Liver (tissue), 9 donors: Measurements from ENCODE around the gene DNAH6. TPM values are rescaled to one million over a fixed set of nuclear protein-coding genes. Genes with fewer than 3 reads are reported as not detected.

ENCODE experiments used
- DNase-seq: peaks from one replicate; pipeline ENCODE4 v3.0.0-alpha.2; 2017; ENCODE audit warnings: low spot score
- H3K27ac ChIP-seq, 2 donors: one replicate each; pipeline ENCODE4 v1.7.0; 2013; ENCODE audit warnings: inconsistent platforms in 2 of 2, low read length in 2 of 2, control low read depth in 1 of 2, low read depth in 1 of 2, mild to moderate bottlenecking in 1 of 2
- H3K27me3 ChIP-seq, 4 donors: one replicate each; pipeline versions ENCODE4 v1.6.1 to v1.7.0; 2013; ENCODE audit warnings: low read length in 3 of 4, inconsistent platforms in 1 of 4, mild to moderate bottlenecking in 1 of 4, moderate library complexity in 1 of 4; ENCODE audit not compliant: control insufficient read depth in 4 of 4, insufficient read depth in 4 of 4
- H3K36me3 ChIP-seq, 4 donors: one replicate each; pipeline versions ENCODE4 v1.6.1 to v1.7.0; 2013; ENCODE audit warnings: low read length in 3 of 4, mild to moderate bottlenecking in 3 of 4, low read depth in 1 of 4, moderate library complexity in 1 of 4; ENCODE audit not compliant: control insufficient read depth in 4 of 4, insufficient read depth in 3 of 4
- H3K4me1 ChIP-seq, 4 donors: one replicate each; pipeline versions ENCODE4 v1.6.1 to v1.7.0; 2013; ENCODE audit warnings: low read length in 3 of 4, mild to moderate bottlenecking in 3 of 4, moderate library complexity in 1 of 4; ENCODE audit not compliant: control insufficient read depth in 4 of 4, insufficient read depth in 4 of 4
- H3K4me3 ChIP-seq, 3 donors: one replicate each; pipeline versions ENCODE4 v1.6.1 to v1.7.0; 2013; ENCODE audit warnings: low read length in 3 of 3, control low read depth in 1 of 3, low read depth in 1 of 3, mild to moderate bottlenecking in 1 of 3
- H3K9ac ChIP-seq, 2 donors: one replicate each; pipeline ENCODE4 v1.7.0; 2013; ENCODE audit warnings: low read length in 2 of 2, mild to moderate bottlenecking in 2 of 2, moderate library complexity in 2 of 2, control low read depth in 1 of 2, low read depth in 1 of 2
- H3K9me3 ChIP-seq, 4 donors: one replicate each; pipeline versions ENCODE4 v1.6.1 to v1.7.0; 2013; ENCODE audit warnings: low read length in 3 of 4; ENCODE audit not compliant: control insufficient read depth in 4 of 4
- CTCF ChIP-seq: fragments of 150-350 bp; IDR thresholded peaks from 2 replicates; pipeline ENCODE4 v1.5.1; 2017; ENCODE audit warnings: improper control_type of control experiment, low read depth, low read length; ENCODE audit not compliant: missing input control
- GABPA ChIP-seq, 2 donors: IDR thresholded peaks in 1 of 2; conservative IDR thresholded peaks in 1 of 2; 2 replicates each; pipeline ENCODE4 v1.6.1; 2016; ENCODE audit warnings: antibody characterized with exemption in 2 of 2, mild to moderate bottlenecking in 1 of 2, moderate library complexity in 1 of 2
- HNF4A ChIP-seq, 2 donors: conservative IDR thresholded peaks; 2 replicates each; pipeline ENCODE4 v1.6.1; 2016; ENCODE audit warnings: antibody characterized with exemption in 2 of 2, mild to moderate bottlenecking in 2 of 2
- JUND ChIP-seq, 2 donors: IDR thresholded peaks; 2 replicates each; pipeline ENCODE4 v1.6.1; 2016; ENCODE audit warnings: antibody characterized with exemption in 2 of 2
- MAX ChIP-seq: IDR thresholded peaks from 2 replicates; pipeline ENCODE4 v1.6.1; 2016; ENCODE audit warnings: antibody characterized with exemption
- NR2F2 ChIP-seq: IDR thresholded peaks from 2 replicates; pipeline ENCODE4 v1.6.1; 2016; ENCODE audit warnings: antibody characterized with exemption
- RAD21 ChIP-seq, 2 donors: IDR thresholded peaks; 2 replicates each; pipeline ENCODE4 v1.6.1; 2016; ENCODE audit warnings: antibody characterized with exemption in 2 of 2, mild to moderate bottlenecking in 2 of 2
- SP1 ChIP-seq: IDR thresholded peaks from 2 replicates; pipeline ENCODE4 v1.6.1; 2018; ENCODE audit warnings: antibody characterized with exemption, mild to moderate bottlenecking
- ZBTB33 ChIP-seq: IDR thresholded peaks from 2 replicates; pipeline ENCODE4 v1.6.1; 2016; ENCODE audit warnings: antibody characterized with exemption
- WGBS: extraction: QIAGEN DNeasy Blood & Tissue Kit; methylation state at CpG from one replicate; pipeline ENCODE4 v1.1.7; 2013; 5-methylcytosine and 5-hydroxymethylcytosine counted together
- polyA plus RNA-seq, 2 donors: library from polyadenylated mRNA; stranded (reverse) in 1 of 2; unstranded in 1 of 2; fragments of 200-250 nt in 1 of 2; fragments of >200 nt in 1 of 2; fragmentation: Nextera tagmentation in 1 of 2; extraction: Ambion mirVana in 1 of 2; gene quantifications; one replicate each; pipeline versions ENCODE4 v1.2.1 to v1.2.3, GENCODE V29; 2013 to 2015
- total RNA-seq, 2 donors: library from RNA; depleted of rRNA; stranded (reverse); fragments of >200 nt; gene quantifications; one replicate each; pipeline ENCODE4 v1.2.3, GENCODE V29; 2014
- TF ChIP-seq, protein P1 (sequence below): IDR thresholded peaks from 2 replicates; pipeline ENCODE4 v1.6.1; 2016; ENCODE audit warnings: antibody characterized with exemption, mild to moderate bottlenecking
- donor health status: healthy.
- donor health status: healthy.
- donor health status: healthy.
- donor health status: healthy.
- donor health status: healthy.

DNAH6 gene
- total and polyA plus RNA-seq, 4 donors: 0.32 to 1.6 (median 0.59) TPM

GRCh38 chr2:84844141-84844540, 327.8 kb downstream of the DNAH6 start:
- Histone ChIP-seq H3K27ac (no peak overlapping the region), H3K4me3 (no peak overlapping the region), H3K9me3 (no peaks in the 10 kb centered on the region), H3K36me3 (no peaks in the 10 kb centered on the region), H3K4me1 (no peaks in the 10 kb centered on the region), H3K9ac (no peak overlapping the region), H3K27me3 (no peaks in the 10 kb centered on the region)
- 94% methylated on average over 8 of the region's 8 CpGs for WGBS
- TF ChIP-seq GABPA (IDR thresholded peaks at IDR 0.05 in 1 of 2, conservative IDR thresholded peaks at IDR 0.05 in 1 of 2): no peak
- TF ChIP-seq HNF4A (conservative IDR thresholded peaks at IDR 0.05): no peak
- TF ChIP-seq, protein P1, sequence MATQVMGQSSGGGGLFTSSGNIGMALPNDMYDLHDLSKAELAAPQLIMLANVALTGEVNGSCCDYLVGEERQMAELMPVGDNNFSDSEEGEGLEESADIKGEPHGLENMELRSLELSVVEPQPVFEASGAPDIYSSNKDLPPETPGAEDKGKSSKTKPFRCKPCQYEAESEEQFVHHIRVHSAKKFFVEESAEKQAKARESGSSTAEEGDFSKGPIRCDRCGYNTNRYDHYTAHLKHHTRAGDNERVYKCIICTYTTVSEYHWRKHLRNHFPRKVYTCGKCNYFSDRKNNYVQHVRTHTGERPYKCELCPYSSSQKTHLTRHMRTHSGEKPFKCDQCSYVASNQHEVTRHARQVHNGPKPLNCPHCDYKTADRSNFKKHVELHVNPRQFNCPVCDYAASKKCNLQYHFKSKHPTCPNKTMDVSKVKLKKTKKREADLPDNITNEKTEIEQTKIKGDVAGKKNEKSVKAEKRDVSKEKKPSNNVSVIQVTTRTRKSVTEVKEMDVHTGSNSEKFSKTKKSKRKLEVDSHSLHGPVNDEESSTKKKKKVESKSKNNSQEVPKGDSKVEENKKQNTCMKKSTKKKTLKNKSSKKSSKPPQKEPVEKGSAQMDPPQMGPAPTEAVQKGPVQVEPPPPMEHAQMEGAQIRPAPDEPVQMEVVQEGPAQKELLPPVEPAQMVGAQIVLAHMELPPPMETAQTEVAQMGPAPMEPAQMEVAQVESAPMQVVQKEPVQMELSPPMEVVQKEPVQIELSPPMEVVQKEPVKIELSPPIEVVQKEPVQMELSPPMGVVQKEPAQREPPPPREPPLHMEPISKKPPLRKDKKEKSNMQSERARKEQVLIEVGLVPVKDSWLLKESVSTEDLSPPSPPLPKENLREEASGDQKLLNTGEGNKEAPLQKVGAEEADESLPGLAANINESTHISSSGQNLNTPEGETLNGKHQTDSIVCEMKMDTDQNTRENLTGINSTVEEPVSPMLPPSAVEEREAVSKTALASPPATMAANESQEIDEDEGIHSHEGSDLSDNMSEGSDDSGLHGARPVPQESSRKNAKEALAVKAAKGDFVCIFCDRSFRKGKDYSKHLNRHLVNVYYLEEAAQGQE: no peak
- no peak for TF ChIP-seq RAD21 (IDR thresholded peaks at IDR 0.05)
- no peak for TF ChIP-seq CTCF
- no peak for TF ChIP-seq NR2F2
- no peak for TF ChIP-seq SP1
- TF ChIP-seq MAX: no peak
- no peak for TF ChIP-seq JUND (IDR thresholded peaks at IDR 0.05)
- DNase-seq: no peak

- H3K36me3 ChIP-seq: no peaks in the 10 kb centered on the region
- no peaks in the 10 kb centered on the region for H3K27me3 ChIP-seq
- H3K27ac ChIP-seq: no peak overlapping the region
- no peaks in the 10 kb centered on the region for H3K4me1 ChIP-seq
- H3K4me3 ChIP-seq: no peak overlapping the region
- H3K9ac ChIP-seq: no peak overlapping the region
- no peak for DNase-seq
- TF ChIP-seq RAD21 (IDR thresholded peaks at IDR 0.05) (peak in 1 of 2 donors; percentile 8), ZBTB33 (no peak)
- 71% methylated on average over 5 of the region's 5 CpGs for WGBS
- H3K9me3 ChIP-seq: no peaks in the 10 kb centered on the region
These were observed 329.9 kb downstream of the DNAH6 start for GRCh38 chr2:84846041-84846663.
